Urothelium cell line (cell line): ENCODE data around the gene MBD3L5.
"Not testable (repeated sequence)": the region's sequence is repeated elsewhere in the genome, so short reads cannot be mapped to it uniquely, and the experiment has no call there.

Source experiments
- DNase-seq: peaks from one replicate; pipeline ENCODE4 v3.0.0; 2011; ENCODE audit warnings: low spot score, mixed read lengths
- FAIRE-seq: peaks from 2 replicates; lab custom pipeline; 2011; peaks lifted over from hg19 to GRCh38; lab: Jason Lieb, UNC

Gene MBD3L5

GRCh38 chr19:7030278-7030677 is at the start of gene MBD3L5:
Gene MBD3L5, plus strand, starts transcription at chr19:7030578. Its CDS starts 34 bp downstream, at chr19:7030612.
- DNase-seq, FAIRE-seq: not testable (repeated sequence)

- DNase-seq = no peak
- FAIRE-seq = no peak
These were observed 46.9 kb upstream of the MBD3L5 start for GRCh38 chr19:6983448-6983847.

DNA sequence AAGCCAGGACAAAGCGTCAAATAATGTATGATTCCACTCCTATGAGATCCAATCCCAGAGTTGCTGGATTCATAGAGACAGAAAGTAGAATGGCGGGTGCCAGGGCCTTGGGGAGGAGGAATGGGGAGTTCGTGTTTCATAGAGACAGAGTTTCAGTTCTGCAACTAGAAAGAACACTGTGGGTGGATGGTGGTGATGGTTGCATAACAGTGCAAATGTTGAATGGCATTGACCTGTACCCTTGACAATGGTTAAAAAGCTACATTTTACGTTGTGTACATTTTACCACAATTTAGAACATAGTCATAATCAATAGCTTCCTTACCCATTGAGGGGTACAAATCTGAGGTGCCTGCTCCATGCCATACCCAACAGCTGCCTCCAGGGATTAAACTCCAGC is 42.5 kb upstream of the MBD3L5 start:
- FAIRE-seq (no peak), DNase-seq (no peak)

GRCh38 chr19:6988257-6988656 is 42.1 kb upstream of the MBD3L5 start:
- DNase-seq = no peak
- FAIRE-seq = no peak

DNA sequence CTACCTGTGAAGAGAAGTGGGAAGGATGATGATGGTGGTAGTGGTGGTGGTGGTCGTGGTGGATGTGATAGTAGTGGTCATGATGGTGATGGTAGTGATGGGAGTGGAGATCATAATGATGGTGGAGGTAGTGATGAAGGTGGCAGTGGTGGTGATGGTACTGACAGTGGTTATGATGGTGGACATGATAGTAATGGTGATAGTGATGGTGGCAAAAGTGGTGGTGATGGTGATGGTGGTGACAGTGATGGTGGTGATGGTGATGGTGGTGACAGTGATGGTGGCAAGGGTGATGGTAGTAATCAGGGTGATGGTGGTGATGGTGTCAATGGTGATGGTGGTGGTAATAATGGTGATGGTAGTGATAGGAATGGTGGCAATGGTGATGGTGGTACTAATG is 35.3 kb upstream of the MBD3L5 start:
- FAIRE-seq (peak; percentile 95), DNase-seq (no peak)

DNA sequence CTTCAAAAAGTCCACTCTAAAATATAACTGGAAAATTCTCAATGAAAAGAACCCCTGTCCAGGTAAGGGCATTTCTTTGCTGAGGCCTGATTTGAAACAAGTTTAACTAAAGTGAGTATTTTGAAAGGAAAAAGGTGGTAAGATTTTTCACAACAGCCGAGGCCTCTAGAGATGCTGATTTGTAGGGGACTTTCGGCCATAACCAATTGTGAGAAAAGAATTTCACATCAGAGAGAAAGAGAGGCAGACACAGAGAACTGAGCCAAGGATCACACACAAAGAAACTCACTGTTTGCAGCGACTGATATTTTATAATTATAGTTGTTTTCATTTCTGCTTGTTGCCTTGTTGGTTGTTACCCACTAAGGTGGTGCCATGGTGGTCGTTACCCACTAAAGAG is 33.6 kb upstream of the MBD3L5 start:
- no peak for FAIRE-seq
- DNase-seq = no peak

- no peak for FAIRE-seq
- DNase-seq = peak; percentile 6
These were observed 32.5 kb upstream of the MBD3L5 start for GRCh38 chr19:6997679-6998445.

DNA sequence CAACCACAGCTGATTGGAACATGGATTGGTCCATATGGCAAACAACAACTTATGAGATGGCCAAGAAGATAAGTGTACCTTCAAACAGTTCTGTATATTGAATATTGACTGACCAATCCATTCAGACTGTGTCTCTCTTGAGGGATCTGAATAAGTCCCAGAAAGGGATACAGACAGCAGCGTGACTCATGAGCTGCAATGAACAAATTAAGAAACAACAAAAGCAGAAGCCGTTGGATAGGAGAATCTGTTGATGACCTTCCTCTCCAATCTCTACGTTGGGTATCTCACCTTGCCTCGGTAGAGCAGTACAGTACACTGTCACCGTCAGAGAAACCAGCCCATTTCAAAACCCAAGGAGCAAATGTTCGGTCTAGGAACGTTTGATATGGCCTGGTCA is 30.4 kb upstream of the MBD3L5 start:
- DNase-seq (no peak), FAIRE-seq (no peak)

DNA sequence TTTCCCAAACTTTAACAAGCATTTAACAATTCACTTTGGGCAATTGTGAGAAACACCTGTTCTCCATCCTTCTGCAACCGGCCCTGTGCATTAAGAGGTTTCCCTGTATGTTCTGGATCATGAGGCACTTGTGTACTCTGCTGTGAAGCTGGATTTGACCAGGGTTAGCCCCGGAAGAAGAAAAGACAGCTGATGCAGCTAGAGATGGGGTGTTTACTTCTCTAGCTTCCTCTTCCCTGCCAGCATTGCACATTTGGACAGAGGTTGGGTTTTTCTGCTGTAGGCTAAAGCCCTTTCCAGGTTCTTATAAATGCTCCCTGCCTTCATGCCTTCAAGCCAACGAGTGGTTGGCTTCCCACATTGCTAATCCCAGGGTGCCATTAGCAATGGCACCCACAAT is 30.0 kb upstream of the MBD3L5 start:
- FAIRE-seq (no peak), DNase-seq (no peak)

DNA sequence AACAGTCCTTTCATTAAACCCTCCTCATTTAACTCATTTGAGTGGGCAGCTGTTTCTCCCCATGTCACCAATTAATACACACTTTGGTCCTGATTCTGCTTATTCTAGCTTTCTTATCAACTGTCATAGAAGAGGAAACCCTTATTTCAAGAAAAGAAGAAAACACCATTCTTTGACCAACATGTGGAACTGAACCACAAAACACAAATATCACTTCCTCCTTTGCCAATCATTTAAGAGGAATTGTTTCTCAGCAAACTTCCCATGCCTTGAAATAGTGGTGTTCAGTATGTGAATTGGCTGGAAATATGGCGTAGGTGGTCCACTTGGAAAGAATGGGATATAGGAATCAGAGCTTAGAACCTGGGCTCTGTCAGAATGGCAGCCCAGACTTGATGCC is 29.6 kb upstream of the MBD3L5 start:
- no peak for FAIRE-seq
- DNase-seq = no peak

DNA sequence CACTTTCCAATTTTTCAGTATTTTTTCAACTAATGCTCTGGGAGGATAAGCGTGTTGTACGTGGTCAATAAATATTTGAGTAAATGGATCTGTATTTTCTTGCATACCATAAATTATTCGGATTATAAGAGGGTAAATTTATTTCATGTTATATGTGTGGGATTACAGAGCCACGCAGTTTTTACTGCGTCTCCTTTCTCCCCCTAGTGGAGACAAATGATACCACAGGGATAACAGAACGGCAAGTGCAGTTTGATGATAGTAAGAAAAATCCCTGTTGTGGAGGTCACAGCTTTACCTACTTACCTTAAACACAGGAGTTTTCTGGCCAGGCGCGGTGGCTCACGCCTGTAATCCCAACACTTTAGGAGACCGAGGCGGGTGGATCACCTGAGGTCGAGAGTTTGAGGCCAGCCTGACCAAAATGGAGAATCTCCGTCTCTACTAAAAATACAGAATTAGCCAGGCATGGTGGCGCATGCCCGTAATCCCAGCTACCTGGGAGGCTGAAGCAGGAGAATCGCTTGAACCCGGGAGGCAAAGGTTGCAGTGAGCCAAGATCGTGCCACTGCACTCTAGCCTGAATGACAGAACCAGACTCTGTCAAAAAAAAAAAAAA is 26.0 kb upstream of the MBD3L5 start:
- FAIRE-seq (no peak), DNase-seq (peak; percentile 38)

DNA sequence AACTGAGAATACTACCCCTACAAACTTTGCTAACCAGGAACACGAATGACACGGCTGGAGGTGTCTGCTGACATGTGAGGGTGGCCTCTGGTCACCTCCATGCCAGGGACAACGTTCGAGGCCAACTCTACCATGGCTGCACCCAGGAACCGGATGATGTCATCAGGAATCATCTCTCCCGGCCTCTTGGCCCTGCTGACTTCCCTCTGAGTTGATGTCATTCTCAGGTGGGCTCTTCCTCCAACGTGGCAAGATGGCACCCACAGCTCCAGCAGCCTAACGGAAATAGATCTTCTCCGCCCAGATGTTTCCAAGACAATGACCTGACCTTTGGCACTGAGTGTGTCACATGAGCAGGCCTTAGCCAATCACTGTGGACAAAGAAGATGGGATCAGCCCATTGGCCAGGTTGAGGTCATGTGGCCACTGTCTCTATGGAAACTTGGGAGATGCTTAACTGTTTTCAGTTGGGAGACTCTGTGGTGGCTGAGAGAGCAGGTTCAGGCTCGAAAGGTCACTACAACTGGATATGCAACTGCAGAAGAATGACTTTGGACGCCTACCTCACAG is 24.2 kb upstream of the MBD3L5 start:
- no peak for FAIRE-seq
- DNase-seq = no peak

- FAIRE-seq (no peak), DNase-seq (no peak)
These were observed 22.5 kb upstream of the MBD3L5 start for GRCh38 chr19:7007859-7008258.

DNA sequence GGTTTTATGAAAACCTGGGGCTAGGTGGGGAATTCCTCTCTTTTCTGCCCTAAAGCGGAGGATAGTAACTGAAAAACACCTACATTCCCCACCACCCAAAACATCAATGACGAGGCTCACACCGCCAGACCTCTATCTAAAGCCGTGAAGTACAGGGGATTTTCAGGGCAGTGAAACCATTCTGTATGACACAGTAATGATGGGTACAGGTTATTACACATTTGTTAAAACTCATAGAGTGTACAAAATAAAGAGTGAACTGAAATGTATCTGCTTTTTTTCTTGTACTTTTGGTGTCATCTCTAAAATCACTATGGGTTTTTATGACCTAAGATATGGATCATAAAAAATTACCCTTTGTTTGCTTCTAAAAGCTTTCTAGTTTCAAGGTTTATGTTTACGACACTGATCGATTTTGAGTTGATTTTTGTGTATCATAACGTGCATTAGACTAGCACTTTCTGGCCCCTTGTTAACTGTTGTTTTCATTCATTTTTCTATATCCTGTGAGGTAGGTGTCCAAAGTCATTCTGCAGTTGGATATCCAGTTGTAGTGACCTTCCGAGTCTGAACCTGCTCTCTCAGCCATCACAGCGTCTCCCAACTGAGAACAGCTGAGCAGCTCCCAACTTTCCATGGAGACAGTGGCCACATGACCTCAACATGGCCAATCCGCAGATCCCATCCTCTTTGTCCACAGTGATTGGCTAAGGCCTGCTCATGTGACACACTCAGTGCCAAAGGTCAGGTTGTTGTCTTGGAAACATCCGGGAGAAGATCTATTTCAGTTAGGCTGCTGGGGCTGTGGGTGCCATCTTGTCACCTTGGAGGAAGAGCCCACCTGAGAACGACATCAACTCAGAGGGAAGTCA is 19.4 kb upstream of the MBD3L5 start:
- DNase-seq (no peak), FAIRE-seq (no peak)

DNA sequence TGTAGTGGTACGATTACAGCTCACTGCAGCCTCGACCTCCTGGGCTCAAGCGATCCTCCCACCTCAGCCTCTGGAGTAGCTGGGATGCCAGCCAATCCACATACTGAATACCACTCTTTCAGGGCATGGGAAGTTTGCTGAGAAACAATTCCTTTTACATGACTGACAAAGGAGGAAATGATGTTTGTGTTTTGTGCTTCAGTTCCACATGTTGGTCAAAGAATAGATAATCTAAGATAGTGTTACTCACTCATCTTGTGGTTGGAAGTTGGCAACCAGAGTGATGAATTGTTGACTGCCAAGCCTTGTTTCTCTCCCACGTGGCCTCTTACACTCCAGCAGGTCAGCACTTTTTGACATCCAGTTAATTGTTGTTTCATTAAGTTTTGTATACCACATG is 16.7 kb upstream of the MBD3L5 start:
- FAIRE-seq = peak; percentile 62
- peak; percentile 58 for DNase-seq

DNA sequence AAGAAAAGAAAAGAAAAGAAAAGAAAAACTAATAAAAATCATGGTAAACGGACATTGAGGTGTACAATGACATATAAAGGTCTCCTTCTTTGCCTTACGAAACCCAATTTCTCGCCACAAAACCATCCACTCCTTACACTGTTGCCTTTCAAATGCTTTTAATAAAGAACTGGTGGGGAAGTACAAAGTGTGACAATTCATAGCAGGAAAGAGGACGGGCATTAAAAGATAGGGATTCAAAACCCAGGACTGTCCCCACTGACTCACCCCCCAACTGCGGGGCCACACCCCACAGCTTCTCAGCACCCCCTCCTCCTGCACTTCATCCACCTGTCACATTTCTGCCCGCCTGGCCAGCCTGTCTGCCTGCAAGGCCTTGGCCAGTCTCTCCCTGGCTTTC is 11.6 kb upstream of the MBD3L5 start:
- DNase-seq = no peak
- FAIRE-seq = no peak

DNA sequence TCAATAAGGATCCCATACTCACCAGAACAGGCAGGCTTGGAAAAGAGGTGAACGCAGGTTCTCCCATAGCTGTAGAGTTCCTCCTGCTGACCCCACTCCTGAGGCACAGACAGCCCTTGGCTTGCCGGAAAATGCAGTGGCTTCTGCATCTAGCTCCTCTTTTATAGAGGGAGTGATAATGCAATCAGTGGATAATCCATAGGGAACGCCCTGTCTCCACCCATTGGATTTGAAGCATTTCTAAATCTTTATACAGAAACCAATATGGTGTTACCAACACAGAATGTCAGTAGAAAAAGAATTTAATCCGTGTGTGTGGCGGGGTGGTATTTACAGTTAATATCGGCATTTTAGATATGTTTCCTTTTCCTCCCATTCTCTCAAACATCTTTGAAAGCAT is 9.0 kb upstream of the MBD3L5 start, which contains the start of gene MBD3L2B:
Gene MBD3L2B (minus strand): TSS at position 101 of the 400 bp plus-strand sequence. CDS start 34 bp downstream, at position 67.
- not testable (repeated sequence) for FAIRE-seq

GRCh38 chr19:7028790-7029189 is 1.6 kb upstream of the MBD3L5 start:
- FAIRE-seq, DNase-seq: not testable (repeated sequence)

More for the DNA sequence above, 9.0 kb upstream of the MBD3L5 start, which contains the start of gene MBD3L2B:
- DNase-seq = not testable (repeated sequence)

DNA sequence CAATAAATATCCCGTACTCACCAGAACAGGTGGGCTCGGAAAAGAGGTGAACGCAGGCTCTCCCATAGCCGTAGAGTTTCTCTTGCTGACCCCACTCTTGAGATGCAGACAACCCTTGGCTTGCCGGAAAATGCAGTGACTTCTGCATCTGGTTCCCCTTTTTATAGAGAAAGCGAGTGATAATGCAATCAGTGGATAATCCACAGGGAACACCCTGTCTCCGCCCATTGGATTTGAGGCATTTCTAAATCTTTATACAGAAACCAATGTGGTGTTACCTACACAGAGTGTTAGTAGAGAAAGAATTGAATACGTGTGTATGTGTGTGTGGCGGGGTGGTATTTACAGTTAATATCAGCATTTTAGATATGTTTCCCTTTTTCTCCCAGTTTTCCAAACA is 9.7 kb downstream of the MBD3L5 start, which contains the start of gene MBD3L4:
Gene MBD3L4 (minus strand): TSS at position 101 of the 400 bp plus-strand sequence. CDS start 35 bp downstream, at position 66.
- FAIRE-seq, DNase-seq: not testable (repeated sequence)

GRCh38 chr19:7041563-7041962 is 11.2 kb downstream of the MBD3L5 start:
- not testable (repeated sequence) for FAIRE-seq

GRCh38 chr19:7049021-7049420 is 18.6 kb downstream of the MBD3L5 start, which contains the start of gene MBD3L2:
Gene MBD3L2, plus strand, starts transcription at chr19:7049321. Its CDS starts 53 bp downstream, at chr19:7049374.
- DNase-seq, FAIRE-seq: not testable (repeated sequence)

More at GRCh38 chr19:7041563-7041962, 11.2 kb downstream of the MBD3L5 start:
- not testable (repeated sequence) for DNase-seq
